Stimulated activated memory B cell treated with anti-CD40 and anti-IgM and Interleukin-4, amounts not matched to agents 10 μg/mL and 1 μg/mL and 100 μg/mL, for 72 hours (primary cell): ENCODE data around the gene NID1.
"Not testable (repeated sequence)": the region's sequence is repeated elsewhere in the genome, so short reads cannot be mapped to it uniquely, and the experiment has no call there.

Source experiments
- ATAC-seq: fragments of 150-1000 bp; cut with Tn5 transposase; 2 replicates; pipeline ENCODE4 v1.10.0; 2021
- H3K27ac Mint-ChIP-seq: one replicate; pipeline ENCODE4 v1.8.0; 2022; ENCODE audit warnings: mild to moderate bottlenecking, mixed read lengths
- H3K27me3 Mint-ChIP-seq: one replicate; pipeline ENCODE4 v1.8.0; 2022; ENCODE audit warnings: mixed read lengths
- H3K36me3 Mint-ChIP-seq: one replicate; pipeline ENCODE4 v1.8.0; 2022; ENCODE audit warnings: mixed read lengths
- H3K4me1 Mint-ChIP-seq: one replicate; pipeline ENCODE4 v1.8.0; 2022; ENCODE audit warnings: mixed read lengths
- H3K4me3 Mint-ChIP-seq: one replicate; pipeline ENCODE4 v1.8.0; 2022; ENCODE audit warnings: mild to moderate bottlenecking, moderate library complexity, mixed read lengths
- H3K9me3 Mint-ChIP-seq: one replicate; pipeline ENCODE4 v1.8.0; 2022; ENCODE audit warnings: mixed read lengths

The NID1 gene

DNA sequence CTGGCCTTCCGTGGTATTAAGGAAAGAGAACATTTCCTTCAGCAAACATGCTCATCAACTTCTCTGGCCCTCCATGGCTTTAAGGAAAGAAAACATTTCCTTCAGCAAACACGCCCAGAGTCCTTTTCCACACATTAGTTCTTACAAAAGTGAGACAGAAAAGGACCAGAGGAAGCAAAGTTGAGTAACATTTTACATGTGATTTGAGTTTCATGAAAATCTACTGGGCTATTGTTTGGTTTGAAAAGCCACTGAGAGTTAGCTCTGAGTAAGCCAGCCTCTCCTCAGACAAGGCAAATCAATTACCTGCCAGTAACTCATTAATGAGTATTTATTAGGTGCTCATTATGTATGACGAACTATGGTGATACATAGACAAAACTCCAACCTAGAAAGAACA, 78.0 kb downstream of the NID1 start:
- Mint-ChIP-seq H3K4me3 (no peak overlapping the region), H3K4me1 (no peaks in the 10 kb centered on the region), H3K9me3 (peaks cover 23% of the 10 kb centered on the region), H3K36me3 (no peaks in the 10 kb centered on the region), H3K27ac (no peak overlapping the region), H3K27me3 (no peaks in the 10 kb centered on the region)
- no peak for ATAC-seq

GRCh38 chr1:235984041-235984825, 80.7 kb downstream of the NID1 start:
- ATAC-seq, result no peak
- Mint-ChIP-seq H3K9me3 (peaks cover 13% of the 10 kb centered on the region), H3K36me3 (no peaks in the 10 kb centered on the region), H3K27me3 (peaks cover 8% of the 10 kb centered on the region), H3K4me3 (no peak overlapping the region), H3K4me1 (no peaks in the 10 kb centered on the region), H3K27ac (no peak overlapping the region)

GRCh38 chr1:235980976-235981375, 83.9 kb downstream of the NID1 start:
- Mint-ChIP-seq H3K36me3 (no peaks in the 10 kb centered on the region), H3K27ac (no peak overlapping the region), H3K4me3 (no peak overlapping the region), H3K4me1 (no peaks in the 10 kb centered on the region), H3K27me3 (peaks cover 8% of the 10 kb centered on the region), H3K9me3 (no peaks in the 10 kb centered on the region)
- ATAC-seq, result no peak

GRCh38 chr1:235979716-235980333, 85.1 kb downstream of the NID1 start:
- no peaks in the 10 kb centered on the region for H3K36me3 Mint-ChIP-seq
- H3K27ac Mint-ChIP-seq, result no peak overlapping the region
- no peak overlapping the region for H3K4me3 Mint-ChIP-seq
- no peaks in the 10 kb centered on the region for H3K4me1 Mint-ChIP-seq
- no peak for ATAC-seq
- H3K27me3 Mint-ChIP-seq, result peaks cover 8% of the 10 kb centered on the region
- no peaks in the 10 kb centered on the region for H3K9me3 Mint-ChIP-seq

DNA sequence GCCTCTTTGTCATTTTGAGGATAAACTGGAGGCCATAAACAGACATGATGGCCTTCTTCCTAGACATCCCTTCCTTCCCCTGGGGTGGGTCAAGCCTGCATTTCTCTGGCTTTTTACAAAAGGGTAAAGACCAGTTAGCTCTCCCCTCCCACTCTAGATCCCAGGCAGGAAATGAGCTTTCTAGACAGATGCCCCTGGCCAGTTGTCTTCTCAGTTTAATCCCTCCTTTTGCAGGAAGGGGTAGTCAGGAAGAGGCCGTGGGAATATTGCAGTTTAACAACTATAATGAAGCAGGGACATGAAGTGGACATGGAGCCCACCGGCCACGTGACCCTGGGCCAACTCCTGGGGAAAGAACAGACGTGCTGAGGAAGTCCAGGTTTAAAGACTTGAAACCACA, 85.7 kb downstream of the NID1 start:
- no peak overlapping the region for H3K4me3 Mint-ChIP-seq
- no peak overlapping the region for H3K27ac Mint-ChIP-seq
- no peaks in the 10 kb centered on the region for H3K36me3 Mint-ChIP-seq
- H3K27me3 Mint-ChIP-seq, result peaks cover 8% of the 10 kb centered on the region
- H3K4me1 Mint-ChIP-seq, result no peaks in the 10 kb centered on the region
- no peaks in the 10 kb centered on the region for H3K9me3 Mint-ChIP-seq
- no peak for ATAC-seq

DNA sequence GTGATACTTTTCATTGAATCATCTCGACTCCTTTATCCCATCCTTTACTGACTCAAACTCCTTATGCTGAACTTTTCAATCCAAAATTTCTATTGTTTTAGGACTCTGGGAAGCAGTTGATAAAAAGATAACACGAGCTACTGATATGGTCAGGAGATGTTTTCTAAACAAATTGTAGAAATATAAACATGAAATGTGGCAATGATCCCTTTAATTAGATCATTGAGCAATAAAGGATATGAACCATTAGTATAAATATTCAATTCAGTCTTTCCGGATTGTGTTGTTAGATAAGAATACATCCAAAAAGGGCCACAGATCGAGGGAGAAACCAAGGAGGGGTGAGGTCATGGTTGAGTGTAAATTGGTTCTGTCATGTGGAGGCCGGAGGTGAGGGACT, 88.4 kb downstream of the NID1 start:
- no peaks in the 10 kb centered on the region for H3K9me3 Mint-ChIP-seq
- H3K36me3 Mint-ChIP-seq, result no peaks in the 10 kb centered on the region
- H3K27ac Mint-ChIP-seq, result no peak overlapping the region
- ATAC-seq, result no peak
- H3K27me3 Mint-ChIP-seq, result peaks cover 8% of the 10 kb centered on the region
- peaks cover 12% of the 10 kb centered on the region for H3K4me1 Mint-ChIP-seq
- H3K4me3 Mint-ChIP-seq, result no peak overlapping the region

GRCh38 chr1:235974616-235975015, 90.3 kb downstream of the NID1 start:
- no peaks in the 10 kb centered on the region for H3K27me3 Mint-ChIP-seq
- H3K9me3 Mint-ChIP-seq, result no peaks in the 10 kb centered on the region
- no peaks in the 10 kb centered on the region for H3K36me3 Mint-ChIP-seq
- no peak for ATAC-seq
- no peak overlapping the region for H3K27ac Mint-ChIP-seq
- H3K4me1 Mint-ChIP-seq, result peaks cover 16% of the 10 kb centered on the region
- H3K4me3 Mint-ChIP-seq, result no peak overlapping the region

DNA sequence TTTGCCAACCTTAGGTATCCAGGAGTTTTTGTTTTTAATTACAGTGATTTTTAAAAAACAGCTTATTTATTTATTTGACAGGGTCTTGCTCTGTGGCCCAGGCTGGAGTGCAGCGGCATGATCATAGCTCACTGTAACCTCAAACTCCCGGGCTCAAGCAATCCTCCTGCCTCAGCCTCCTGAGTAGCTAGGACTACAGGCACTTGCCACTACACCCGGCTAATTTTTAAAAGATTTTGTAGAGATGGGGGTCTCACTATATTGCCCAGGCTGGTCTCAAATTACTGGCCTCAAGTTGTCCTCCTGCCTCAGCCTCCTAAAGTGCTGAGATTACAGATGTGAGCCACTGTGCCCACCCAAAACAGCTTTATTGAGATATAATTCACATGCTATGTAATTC, 92.2 kb downstream of the NID1 start:
- peaks cover 16% of the 10 kb centered on the region for H3K4me1 Mint-ChIP-seq
- H3K27me3 Mint-ChIP-seq, H3K9me3 Mint-ChIP-seq, H3K36me3 Mint-ChIP-seq, ATAC-seq: not testable (repeated sequence)
- peak overlapping the region; percentile 99 for H3K27ac Mint-ChIP-seq
- peak overlapping the region; percentile 81 for H3K4me3 Mint-ChIP-seq

- Mint-ChIP-seq H3K4me3 (peak overlapping the region; percentile 81), H3K36me3 (no peaks in the 10 kb centered on the region), H3K9me3 (peaks cover under 1% of the 10 kb centered on the region), H3K27me3 (no peaks in the 10 kb centered on the region), H3K27ac (peak overlapping the region; percentile 99), H3K4me1 (peaks cover 16% of the 10 kb centered on the region)
- peak; percentile 47 for ATAC-seq
These were observed 92.6 kb downstream of the NID1 start for GRCh38 chr1:235972311-235972689.

DNA sequence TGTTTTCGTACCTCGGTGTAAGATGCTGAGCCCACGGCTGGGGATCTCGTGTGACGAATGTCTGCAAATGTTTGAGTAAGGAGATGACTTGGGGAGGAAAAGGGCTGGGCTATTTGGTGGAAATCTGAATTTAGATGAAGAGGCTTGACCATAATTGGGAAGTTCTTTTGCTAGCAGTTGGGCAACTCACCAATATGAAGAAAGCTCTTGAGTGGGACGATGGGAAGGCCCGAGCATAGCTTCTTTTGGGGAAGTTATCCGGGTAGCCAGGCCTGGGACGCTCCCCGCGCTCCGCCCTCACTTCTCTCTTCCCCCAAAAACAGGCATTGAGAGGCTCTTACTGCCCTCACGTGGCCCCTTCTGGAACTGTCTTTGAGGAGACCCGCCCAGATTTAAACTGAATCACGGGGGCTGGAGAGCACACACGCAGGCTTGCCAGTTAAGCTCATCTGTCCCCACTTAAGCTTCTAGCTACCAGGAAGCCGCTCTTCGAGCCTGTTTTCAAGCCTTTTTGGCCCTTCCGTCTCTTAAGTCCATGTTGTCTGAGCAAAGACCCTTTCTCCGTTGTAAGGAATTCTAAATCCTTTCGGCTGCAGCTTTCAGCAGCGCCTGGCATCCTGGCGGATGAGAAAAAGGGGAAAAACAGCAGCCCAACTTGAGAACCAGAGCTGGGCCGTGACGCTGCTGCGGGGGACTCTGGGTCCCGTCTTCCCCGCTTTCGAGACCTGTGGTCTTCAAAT, 93.1 kb downstream of the NID1 start:
- no peaks in the 10 kb centered on the region for H3K27me3 Mint-ChIP-seq
- peaks cover 3% of the 10 kb centered on the region for H3K9me3 Mint-ChIP-seq
- no peaks in the 10 kb centered on the region for H3K36me3 Mint-ChIP-seq
- H3K4me1 Mint-ChIP-seq, result peaks cover 16% of the 10 kb centered on the region
- H3K4me3 Mint-ChIP-seq, result peak overlapping the region; percentile 81
- peak overlapping the region; percentile 99 for H3K27ac Mint-ChIP-seq
- ATAC-seq, result peak; percentile 98

DNA sequence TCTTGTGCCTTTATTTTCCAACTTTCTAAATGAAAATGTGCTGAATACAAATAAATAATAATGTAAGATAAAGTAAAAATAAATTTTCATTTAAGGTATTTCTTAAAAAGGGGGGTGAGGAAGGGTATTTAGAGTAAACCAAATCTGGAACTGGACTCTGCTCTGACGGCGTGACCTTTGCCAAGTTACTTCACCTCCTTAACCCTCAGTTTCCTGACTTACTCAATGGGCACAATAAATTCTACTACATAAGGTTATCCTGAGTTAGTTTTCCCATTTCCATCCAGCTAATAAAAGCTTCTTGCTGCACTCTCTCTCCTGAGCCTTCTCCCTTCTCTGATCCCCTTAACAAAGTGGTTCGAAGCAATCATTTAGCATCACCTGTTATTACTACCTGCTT, 93.9 kb downstream of the NID1 start:
- Mint-ChIP-seq H3K4me1 (peaks cover 22% of the 10 kb centered on the region), H3K27ac (peak overlapping the region; percentile 99), H3K9me3 (peaks cover 7% of the 10 kb centered on the region), H3K27me3 (no peaks in the 10 kb centered on the region), H3K4me3 (no peak overlapping the region), H3K36me3 (no peaks in the 10 kb centered on the region)
- ATAC-seq, result no peak

DNA sequence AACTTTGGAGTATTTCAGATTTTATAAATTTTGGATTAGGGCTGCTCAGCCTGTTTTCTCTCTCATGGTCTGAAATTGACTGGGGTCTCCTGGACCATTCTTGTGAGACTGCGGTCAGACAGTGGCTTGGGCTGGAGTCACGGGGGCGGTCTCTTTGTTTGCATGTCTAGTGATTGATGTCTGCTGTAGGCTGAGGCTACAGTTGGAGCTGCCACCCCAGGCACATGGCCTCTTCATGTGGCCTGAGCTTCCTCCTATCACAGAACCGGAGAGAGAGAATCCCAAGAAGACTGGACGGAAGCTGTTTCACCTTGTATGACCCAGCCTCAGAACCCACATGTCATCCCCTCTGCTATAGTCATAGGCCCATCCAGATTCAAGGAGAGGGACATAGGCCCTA, 96.1 kb downstream of the NID1 start:
- Mint-ChIP-seq H3K36me3 (peaks cover 6% of the 10 kb centered on the region), H3K9me3 (peaks cover 14% of the 10 kb centered on the region), H3K4me1 (peaks cover 31% of the 10 kb centered on the region), H3K27ac (peak overlapping the region; percentile 19), H3K27me3 (no peaks in the 10 kb centered on the region), H3K4me3 (no peak overlapping the region)
- ATAC-seq, result no peak

GRCh38 chr1:235966134-235966533, 98.8 kb downstream of the NID1 start:
- not testable (repeated sequence) for H3K27me3 Mint-ChIP-seq, H3K27ac Mint-ChIP-seq, ATAC-seq, H3K36me3 Mint-ChIP-seq, H3K4me3 Mint-ChIP-seq
- Mint-ChIP-seq H3K9me3 (peaks cover 14% of the 10 kb centered on the region), H3K4me1 (peaks cover 15% of the 10 kb centered on the region)

- Mint-ChIP-seq H3K9me3 (peaks cover 7% of the 10 kb centered on the region), H3K4me3 (no peak overlapping the region), H3K36me3 (peaks cover 6% of the 10 kb centered on the region), H3K4me1 (peaks cover 11% of the 10 kb centered on the region), H3K27me3 (no peaks in the 10 kb centered on the region), H3K27ac (no peak overlapping the region)
- ATAC-seq, result no peak
These were observed 104.1 kb downstream of the NID1 start for GRCh38 chr1:235960809-235961208.

DNA sequence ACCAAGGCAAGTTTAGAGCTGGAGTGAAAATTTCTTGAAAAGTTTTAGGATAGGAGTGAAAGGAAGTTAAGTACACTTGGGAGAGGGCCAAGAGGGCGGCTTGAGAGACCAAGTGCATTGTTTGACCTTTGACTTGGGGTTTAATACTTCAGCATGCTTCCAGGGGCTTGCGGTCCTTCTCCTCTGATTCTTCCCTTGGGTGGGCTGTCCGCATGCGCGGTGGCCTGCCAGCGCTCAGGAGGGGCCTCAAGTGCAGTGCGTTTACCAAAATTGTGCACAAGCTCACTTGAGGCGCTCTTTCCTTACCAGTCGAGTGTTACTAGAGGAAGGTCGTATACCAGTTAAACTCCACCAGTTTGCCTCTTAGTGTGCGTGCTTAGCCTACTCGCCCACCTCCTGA, 106.9 kb downstream of the NID1 start:
- Mint-ChIP-seq H3K27ac (peak overlapping the region; percentile 21), H3K36me3 (no peaks in the 10 kb centered on the region), H3K4me3 (no peak overlapping the region), H3K9me3 (no peaks in the 10 kb centered on the region), H3K27me3 (no peaks in the 10 kb centered on the region), H3K4me1 (peaks cover 32% of the 10 kb centered on the region)
- ATAC-seq, result no peak

DNA sequence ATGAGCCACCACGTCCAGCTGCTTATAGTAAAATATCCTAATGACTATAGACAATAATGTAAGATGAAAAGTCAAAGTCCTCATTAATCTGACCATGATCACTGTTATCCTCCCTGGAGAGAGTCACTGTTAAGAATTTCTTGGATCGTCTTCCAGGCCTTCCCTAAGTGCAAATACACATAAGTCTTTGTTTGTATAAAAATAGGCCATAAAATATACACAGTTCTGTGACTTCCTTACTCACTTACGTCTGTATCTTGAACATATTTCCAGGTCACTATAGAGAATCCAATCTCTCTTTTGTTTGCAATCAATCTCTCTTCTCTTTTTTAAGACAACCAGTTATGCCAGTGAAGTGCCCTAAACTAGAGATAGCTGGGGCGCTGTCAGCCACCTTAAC, 109.1 kb downstream of the NID1 start:
- Mint-ChIP-seq H3K36me3 (no peaks in the 10 kb centered on the region), H3K4me3 (no peak overlapping the region), H3K27me3 (no peaks in the 10 kb centered on the region), H3K4me1 (peaks cover 53% of the 10 kb centered on the region), H3K9me3 (no peaks in the 10 kb centered on the region), H3K27ac (peak overlapping the region; percentile 89)
- no peak for ATAC-seq
